SK-N-DZ (cell line): ENCODE data around the gene TMEM63A.
"Not testable (repeated sequence)": the region's sequence is repeated elsewhere in the genome, so short reads cannot be mapped to it uniquely, and the experiment has no call there.

Experiments
- DNase-seq: peaks from one replicate; pipeline ENCODE4 v3.0.0-alpha.2; 2015; ENCODE audit warnings: low spot score

TMEM63A gene

DNA sequence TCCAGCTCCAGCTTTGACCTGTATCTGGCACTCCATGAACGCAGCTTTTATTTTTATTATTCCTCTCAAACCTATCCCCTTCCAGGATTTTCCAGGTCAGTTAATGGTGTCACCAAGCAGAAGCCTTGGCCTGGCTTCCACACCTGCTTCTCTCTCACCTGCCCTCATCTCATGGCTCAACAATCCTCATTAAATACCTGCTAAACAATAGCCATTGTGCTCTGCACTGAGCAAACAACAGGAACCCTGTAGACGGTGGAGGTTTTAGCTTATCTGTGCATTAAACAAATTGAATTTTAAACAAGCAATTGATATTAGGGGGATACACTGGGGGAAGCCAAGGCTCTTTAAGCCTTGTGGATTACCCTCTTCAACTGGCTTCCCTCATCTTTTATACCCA, 26.6 kb upstream of the TMEM63A start:
- DNase-seq: no peak

DNA sequence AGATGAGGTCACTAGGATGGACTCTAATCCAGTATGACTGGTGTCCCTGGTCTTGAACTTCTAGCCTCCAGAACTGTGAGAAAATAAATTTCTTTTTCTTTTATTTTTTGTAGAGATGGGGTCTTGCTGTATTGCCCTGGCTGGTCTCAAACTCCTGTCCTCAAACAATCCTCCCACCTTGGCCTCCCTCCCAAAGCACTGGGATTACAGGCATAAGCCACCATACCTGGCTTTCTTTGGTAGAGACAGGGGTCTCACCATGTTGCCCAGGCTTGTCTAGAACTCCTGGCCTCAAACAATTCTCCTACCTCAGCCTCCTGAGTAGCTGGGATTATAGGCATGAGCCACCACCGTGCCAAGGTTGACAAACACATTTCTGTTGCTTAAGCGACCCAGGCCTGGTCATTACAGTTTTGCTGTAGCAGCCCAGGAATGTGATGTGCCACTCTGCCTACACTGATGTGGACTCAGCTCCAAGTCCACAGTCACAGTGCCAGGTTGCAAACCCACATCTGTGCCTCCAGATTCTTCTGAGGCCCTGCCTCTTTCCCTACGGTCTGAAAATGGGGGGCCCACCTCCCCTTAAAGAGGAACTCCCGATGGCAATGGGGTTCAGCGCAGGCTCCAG, 25.9 kb upstream of the TMEM63A start:
- no peak for DNase-seq

DNA sequence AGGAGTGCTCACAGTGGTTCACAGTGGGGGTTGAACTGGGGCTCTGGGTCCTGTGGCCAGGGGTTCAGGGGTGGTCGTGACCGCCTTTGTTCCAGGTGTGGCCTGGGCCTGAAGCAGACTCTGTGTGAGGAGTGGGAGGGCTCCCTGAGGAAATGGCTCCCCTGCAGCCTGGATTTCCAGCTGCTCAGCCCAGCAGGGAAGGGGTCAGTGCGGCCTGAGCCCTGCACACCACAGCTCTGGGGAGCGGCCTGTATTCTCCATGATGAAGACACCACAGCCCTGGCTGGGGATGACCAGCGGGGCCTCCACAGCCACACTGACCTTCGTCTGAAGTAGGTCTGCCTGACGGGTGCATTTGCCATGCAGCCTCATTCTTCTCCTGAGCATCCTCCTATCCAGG, 25.2 kb upstream of the TMEM63A start:
- DNase-seq: no peak

DNA sequence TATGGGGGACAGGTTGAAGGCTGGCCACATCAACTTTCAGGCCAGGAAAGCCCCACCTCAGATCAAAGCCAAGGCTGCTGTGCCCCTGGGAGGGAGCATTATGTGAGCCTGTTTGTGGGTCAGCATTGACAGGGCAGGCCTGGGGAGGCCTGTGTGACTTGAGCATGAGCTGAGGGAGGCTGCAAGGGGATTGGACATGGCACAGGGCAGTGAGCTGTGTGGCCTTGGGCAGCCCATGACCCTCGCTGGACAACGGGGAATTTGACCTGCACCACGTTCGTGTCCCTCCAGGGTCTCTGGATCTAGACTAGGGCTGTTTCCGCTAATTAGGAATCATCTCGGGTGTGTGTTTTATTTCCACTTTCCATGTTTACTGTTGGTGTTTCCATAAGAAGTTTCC, 24.3 kb upstream of the TMEM63A start:
- DNase-seq: no peak

DNA sequence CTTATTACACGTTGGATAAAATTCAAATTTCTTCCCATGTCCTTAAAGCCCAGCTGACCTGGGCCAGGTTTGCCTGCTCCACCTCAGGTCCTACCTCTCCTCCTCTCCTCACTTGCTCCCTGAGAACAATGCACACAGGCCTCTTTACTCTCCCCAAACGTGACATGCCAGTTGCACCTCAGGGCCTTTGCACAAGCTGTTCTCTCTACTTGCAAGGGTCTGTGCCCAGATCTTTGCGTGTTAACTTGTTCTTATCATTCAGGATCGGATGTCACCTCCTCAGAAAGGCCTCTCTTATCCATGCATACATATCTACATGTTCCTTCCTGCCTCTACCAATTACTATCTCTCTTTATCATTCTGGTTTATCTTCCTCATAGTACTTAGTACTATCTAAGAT, 21.4 kb upstream of the TMEM63A start:
- no peak for DNase-seq

DNA sequence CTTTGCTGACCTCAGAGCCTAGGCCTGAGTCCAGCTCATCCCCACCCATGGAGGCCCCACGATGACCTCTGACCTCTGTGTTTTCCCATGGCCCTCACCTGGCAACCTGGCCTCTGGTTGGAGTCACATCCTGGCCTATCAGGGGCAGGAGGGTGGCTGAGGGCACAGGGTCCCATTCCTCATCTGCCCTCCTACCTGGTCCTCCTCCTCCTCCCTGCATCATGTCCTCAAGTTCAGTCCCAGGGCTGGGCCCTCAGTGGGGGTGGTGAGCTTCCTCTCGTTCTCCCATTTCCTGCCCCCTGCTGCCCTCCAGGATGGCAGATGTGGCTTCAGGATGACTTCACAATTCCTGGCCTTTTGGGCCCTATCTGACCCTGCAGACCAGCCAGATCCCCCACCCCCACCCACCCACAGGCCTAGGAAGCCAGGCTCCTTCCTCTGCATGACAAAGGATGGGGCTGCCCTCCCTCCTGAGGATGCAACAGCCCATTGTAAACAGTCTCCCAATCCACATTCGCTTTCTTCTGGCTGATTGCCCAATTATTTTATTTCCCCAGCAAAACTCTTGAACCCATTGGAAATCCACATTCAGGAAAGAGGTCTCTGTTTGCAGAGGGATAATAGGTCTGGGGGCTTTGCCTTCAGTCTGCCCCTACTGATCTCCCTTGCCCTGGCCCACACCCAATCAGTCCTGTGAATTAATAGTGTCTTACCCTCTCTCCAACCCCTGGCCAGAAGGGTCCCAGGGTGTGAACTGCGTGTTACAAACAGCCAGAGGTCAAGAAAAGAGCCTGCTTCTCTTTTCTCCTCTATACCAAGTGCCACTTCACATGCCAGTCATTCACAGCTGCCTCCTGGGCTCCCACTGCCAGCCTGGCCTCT, 17.1 kb upstream of the TMEM63A start:
- DNase-seq: no peak

DNA sequence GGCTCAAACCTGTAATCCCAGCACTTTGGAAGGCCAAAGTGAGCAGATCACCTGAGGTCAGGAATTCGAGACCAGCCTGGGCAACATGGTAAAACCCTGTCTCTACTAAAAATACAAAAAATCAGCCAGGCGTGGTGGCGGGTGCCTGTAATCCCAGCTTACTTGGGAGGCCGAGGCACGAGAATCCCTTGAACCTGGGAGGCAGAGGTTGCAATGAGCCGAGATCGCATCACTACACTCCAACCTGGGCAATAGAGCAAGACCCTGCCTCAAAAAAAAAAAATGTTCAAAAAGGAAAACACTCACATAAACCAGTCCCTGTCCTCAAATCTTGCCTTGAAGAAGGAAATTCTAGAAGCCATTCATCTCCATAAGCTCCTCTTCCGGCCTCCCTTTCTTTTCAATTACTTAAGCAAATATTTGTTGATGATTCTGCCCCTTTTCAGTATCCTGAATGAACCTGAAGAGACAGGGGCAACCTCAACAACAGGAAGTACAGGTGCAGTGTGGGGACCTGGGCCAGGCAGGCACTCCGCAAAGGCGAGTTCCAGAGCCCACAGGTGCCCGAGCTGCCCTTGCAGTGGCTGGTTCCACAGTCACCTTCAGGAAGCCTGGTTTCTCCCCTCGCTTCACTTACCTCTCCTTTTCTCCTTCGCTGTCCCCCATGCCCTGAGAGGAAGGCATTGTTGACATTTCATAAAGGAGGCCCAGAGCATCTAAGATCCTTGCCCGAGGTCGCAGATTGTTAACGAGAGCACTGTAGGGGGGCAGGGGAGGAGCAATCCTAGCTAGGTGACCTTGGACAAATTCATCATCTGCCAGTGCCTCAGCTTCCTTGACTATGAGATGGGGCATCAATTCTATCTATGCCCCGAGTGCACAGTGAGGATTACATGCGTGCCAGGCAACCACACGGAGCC, 15.7 kb upstream of the TMEM63A start:
- no peak for DNase-seq

DNA sequence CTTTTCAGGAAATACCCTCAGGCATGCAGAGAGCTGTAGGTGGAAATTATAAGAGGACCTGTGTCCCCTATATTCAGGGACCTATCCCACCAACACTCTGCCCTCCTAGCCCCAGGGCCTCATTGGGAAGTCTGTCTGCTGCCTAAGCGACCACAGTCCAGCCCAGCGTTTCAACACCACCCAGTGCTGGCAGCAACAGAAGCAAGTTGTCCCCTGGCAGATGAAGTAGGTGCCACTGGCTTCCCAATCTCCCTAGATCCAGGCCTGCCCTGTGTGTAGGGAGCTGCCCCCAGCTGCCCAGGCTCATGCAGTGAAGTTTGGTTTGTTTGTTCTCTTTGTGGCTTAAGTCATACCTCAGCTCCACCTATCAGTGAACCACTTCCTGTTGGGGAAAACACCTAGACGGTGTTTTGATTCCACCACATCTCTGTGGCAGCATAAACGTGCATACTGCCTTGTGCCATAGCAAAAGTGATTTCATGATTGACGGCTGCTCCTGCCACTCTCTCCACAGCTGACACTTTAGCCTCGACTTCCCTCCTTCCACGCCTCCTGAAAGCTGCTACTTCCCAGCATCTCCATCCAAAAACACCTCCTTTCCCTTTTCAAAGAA, 14.9 kb upstream of the TMEM63A start:
- DNase-seq: no peak

DNA sequence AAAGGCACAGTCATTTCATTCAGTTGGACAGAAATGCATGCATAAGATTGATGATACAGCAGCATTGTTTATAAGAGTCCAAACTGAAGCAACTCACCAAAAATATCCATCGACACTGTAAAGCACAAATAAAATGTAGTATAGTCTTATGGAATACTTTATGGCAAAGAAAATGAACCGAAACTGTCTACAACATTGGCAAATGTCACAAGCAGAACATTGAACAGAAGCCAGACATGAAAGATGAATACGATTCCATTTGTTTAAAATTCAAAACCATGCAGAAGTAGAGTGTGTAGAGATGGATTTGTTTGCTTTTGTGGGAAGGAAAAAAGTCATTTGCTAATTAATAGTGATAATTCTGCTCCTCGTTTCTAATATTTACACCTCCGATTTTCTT, 14.3 kb upstream of the TMEM63A start:
- no peak for DNase-seq

DNA sequence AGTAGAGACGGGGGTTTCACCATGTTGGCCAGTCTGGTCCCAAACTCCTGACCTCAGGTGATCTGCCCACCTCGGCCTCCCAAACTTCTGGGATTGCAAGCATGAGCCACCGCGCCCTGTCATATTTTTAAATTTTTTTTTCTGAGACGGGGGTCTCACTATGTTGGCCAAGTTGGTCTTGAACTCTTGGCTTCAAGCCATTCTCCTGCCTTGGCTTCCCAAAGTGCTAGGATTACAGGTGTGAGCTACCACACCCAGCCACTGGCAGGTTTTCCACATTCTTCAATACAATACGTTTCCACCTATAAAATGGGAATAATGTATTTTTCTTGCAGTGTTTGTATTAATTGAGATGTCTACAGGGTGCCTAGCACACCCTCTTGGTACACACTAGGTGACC, 10.1 kb upstream of the TMEM63A start:
- no peak for DNase-seq

DNA sequence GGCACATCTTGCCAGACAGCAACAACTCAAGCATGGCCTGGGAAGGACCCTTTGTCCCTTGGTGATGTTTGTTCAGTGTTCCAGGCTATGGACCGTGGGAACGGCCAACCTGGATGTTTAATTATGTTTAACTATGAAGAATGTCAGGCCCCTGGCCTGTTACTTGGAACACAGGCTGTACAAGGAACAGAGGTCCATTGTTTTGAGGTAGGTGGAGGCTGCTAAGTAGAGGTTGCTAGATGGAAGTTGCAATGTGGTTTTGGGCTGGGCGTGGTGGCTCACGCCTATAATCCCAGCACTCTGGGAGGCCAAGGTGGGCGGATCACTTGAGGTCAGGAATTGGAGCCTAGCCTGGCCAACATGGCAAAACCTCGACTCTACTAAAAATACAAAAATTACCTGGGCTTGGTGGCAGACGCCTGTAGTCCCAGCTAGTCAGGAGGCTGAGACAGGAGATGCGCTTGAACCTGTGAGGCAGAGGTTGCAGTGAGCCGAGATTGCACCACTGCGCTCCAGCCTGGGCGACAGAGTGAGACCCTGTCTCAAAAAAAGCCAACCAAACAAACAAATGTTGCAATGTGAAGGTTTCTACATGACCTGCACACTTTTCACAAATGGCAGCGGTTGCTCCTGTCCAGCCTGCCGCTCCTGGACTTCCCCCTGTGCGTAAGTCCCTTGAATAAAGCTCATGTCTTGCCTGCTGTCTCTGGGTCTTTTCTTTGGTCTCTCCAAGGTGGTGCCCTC, 9.2 kb upstream of the TMEM63A start:
- DNase-seq: no peak

DNA sequence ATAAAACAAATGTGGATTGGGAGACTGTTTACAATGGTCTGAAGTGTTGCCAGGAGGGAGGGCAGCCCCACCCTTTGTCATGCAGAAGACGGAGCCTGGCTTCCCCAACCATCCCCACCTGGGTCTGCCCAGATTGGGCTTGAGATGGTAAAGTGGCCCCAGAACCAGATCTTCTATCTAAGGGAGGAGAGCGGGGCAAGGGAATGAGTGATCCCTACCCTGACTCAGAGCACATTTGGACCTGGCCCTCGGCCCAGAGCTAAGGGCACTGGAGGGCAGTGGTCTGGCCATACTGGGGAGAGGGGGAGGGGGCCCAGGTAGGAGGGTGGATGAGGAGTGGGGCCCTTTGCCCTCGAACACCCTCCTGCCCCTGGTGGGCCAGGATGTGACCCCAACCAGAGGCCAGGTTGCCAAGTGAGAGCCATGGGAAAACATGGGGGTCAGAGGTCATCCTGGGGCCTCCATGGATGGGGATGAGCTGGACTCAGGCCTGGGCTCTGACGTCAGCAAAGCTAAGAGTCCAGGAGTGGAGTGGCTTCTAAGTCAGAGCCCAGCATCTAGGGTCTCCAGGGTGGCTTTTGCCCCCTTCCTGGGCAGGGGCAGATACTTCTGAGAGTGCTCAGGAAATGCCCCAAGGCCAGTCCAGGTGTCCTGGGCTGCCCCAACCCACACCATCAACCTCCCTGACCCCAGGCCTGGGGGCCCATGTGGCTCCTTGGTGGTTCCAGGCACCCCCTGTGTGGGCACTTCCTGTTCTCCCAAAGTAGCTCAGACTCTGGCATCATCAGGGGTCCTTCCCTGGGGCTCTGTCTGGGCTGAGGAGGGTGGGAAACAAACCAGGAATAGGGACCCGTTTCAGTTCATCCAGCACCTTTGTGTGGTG, 8.4 kb upstream of the TMEM63A start:
- no peak for DNase-seq

DNA sequence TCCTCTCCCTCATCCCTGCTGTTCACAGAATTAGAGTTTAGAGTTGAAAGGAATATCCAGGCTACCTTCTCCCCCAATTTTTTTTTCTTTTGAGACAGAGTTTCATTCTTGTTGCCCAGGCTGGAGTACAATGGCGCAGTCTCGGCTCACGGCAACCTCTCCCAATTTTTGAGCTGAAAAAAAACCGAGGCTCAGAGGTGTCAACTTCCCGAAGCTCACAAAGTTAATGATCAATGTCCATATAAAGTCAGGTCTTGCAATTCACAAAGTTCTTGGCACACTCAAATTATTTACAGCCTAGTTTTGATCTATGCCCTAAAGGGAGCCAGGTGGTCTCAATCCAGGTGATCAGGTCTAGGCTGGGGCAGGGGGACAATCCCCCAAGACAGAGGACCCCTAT, 7.6 kb upstream of the TMEM63A start:
- no peak for DNase-seq

DNA sequence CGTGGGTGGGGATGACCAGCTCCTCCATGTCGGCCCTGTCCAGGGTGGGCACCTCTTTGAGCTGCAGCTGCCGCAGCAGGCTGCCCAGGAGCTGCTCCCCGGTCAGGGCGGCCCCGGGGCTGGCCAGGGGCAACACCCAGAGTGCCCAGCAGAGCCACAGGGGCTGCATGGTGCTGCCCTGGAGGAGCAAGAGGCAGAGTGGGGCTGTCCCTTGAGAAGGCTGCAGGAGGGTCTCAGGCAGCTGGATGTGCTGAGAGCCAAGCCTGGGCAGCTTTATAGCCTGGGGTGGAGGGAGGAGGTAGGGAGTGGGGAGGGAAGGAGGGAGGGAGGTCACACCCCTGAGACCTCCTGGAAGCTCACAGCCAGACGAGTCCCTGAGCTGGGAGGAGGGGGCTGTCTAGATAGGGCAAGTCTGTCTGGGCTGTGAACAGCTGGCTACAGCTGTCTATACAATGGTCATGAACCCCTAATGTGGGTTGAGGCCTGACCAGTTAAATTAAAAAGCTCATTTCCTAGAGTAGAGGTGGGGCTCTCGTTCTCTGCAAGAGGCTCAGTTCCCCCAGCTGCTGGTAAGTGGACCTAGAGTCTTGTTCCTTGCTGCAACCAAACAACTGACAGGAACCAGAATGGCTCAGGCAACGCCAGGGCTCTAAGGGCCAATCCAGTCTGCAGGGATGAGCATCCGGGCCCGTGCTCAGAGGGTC, 6.9 kb upstream of the TMEM63A start, which contains the start of gene LEFTY1:
Gene LEFTY1 (minus strand): TSS at position 249 of the 704 bp plus-strand sequence. CDS start 80 bp downstream, at position 169.
- DNase-seq: no peak

DNA sequence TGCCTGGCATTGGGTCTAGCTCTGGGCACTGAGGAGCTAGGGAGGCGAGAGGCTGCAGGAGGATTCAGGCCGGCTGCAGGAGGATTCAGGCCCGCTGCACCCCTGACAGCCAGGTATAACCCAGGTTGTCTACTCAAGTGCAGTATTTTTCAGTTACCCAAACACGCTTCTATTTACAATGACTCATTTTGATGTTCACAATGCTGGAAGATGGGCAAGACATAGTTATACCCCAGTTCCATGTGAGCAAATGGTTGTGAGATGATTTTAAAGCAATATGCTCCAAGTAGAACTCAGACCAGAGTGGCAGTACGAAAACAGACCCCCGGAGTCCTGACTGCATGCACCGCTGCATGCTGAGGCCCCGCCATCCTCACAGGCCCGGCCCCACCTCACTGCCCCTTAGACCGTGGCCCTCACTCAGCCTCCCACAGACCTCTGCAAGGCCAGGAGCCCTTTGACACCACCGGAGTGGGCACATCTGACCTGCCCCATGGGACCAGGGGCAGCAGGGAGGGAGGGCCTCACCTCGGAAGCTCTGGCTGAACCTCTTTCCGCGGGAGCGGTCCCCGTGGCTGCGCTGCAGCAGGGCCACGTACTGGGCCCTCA, 6.2 kb upstream of the TMEM63A start:
- DNase-seq: no peak

DNA sequence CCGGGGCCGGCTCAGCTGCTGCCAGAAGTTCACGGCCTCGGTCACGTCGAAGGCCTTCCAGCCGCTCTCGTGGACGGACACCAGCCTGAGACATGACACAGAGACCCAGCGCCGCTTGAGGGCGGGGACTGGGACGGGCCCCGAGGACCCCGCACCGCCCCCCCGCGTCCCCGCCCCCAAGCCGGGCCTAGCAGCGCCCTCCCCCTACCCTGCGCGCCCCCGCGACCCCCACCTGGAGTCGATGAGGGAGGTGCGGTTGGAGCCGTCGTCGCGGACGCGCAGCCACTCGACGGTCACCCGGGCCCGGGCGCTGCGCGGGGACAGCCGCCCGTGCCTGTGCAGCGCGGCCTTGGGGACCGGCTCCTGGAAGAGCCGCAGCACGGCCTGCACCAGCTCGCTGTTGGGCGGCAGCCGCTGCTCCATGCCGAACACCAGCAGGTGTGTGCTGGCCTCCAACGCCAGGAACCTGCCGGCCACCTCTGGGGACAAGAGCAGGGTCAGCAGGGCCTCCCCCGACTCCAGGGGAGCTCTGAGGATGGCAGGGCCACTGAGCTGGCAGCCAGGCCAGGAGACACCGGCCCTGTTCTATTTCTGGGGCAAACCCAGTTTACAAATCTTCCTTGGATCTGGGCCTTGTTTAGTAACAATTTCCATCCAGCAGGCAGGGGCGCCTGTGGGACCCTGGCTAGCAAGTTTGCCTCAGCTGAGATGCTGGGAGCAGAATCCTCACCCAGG, 5.5 kb upstream of the TMEM63A start:
- DNase-seq: not testable (repeated sequence)

DNA sequence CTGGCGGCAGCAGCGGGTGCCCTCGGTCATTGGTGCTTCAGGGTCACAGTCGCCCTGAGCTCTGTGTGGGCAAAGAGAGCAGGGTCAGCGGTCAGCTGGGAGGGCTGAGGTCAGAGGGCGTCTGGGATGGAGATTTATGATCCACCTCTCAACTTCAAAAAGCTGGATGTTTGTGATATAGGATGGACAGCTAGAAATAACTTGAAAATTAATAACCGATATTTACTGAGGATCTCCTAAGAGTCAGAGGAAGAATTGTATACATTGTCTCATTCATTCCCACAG, 4.8 kb upstream of the TMEM63A start:
- DNase-seq: no peak
